Hepatocyte (in vitro differentiated cells): ENCODE measurements around the gene GEN1. TPM values are rescaled to one million over a fixed set of nuclear protein-coding genes. Genes with fewer than 3 reads are reported as not detected.
"Not testable (repeated sequence)": the region's sequence is repeated elsewhere in the genome, so short reads cannot be mapped to it uniquely, and the experiment has no call there.

Experiments used
- DNase-seq: peaks from one replicate; pipeline ENCODE4 v3.0.0-alpha.2; 2016; ENCODE audit warnings: low spot score
- H2AFZ ChIP-seq: fragments of 200-600 bp; sonication (generic); 2 replicates; pipeline ENCODE4 v1.6.0; 2016; ENCODE audit warnings: antibody characterized with exemption, mild to moderate bottlenecking
- H3K27ac ChIP-seq: fragments of 200-600 bp; sonication (generic); 2 replicates; pipeline ENCODE4 v1.5.1; 2016; ENCODE audit warnings: mild to moderate bottlenecking
- H3K27me3 ChIP-seq: fragments of 200-600 bp; sonication (generic); 2 replicates; pipeline ENCODE4 v1.6.1; 2016
- H3K36me3 ChIP-seq: fragments of 200-600 bp; sonication (generic); replicated peaks from 2 replicates; pipeline ENCODE4 v1.5.1; 2016; ENCODE audit warnings: low read depth; ENCODE audit not compliant: insufficient read depth
- H3K4me1 ChIP-seq: fragments of 200-600 bp; sonication (generic); 2 replicates; pipeline ENCODE4 v1.5.1; 2016; ENCODE audit warnings: mild to moderate bottlenecking, moderate library complexity; ENCODE audit not compliant: insufficient read depth
- H3K4me2 ChIP-seq: fragments of 200-600 bp; sonication (generic); 2 replicates; pipeline ENCODE4 v1.6.0; 2016
- H3K4me3 ChIP-seq: fragments of 200-600 bp; sonication (generic); 2 replicates; pipeline ENCODE4 v1.5.1; 2016; ENCODE audit warnings: mild to moderate bottlenecking
- H3K79me2 ChIP-seq: fragments of 200-600 bp; sonication (generic); 2 replicates; pipeline ENCODE4 v1.6.0; 2017; ENCODE audit warnings: mild to moderate bottlenecking
- H3K9me2 ChIP-seq: fragments of 200-600 bp; sonication (generic); replicated peaks from 2 replicates; pipeline ENCODE4 v1.6.0; 2017; ENCODE audit warnings: mild to moderate bottlenecking; ENCODE audit not compliant: insufficient read depth
- H3K9me3 ChIP-seq: fragments of 200-600 bp; sonication (generic); 2 replicates; pipeline ENCODE4 v1.5.1; 2016; ENCODE audit warnings: low read depth, mild to moderate bottlenecking
- H4K20me1 ChIP-seq: fragments of 200-600 bp; sonication (generic); 2 replicates; pipeline ENCODE4 v1.6.0; 2016; ENCODE audit warnings: mild to moderate bottlenecking; ENCODE audit not compliant: insufficient read depth, poor library complexity, severe bottlenecking
- EZH2 ChIP-seq: fragments of 200-600 bp; sonication (generic); IDR thresholded peaks from 2 replicates; pipeline ENCODE4 v1.6.1; 2016; ENCODE audit warnings: antibody characterized with exemption, mild to moderate bottlenecking, borderline replicate concordance
- EZH2phosphoT487 ChIP-seq: fragments of 200-600 bp; sonication (generic); IDR thresholded peaks from one replicate; pipeline ENCODE4 v1.6.1; 2018; ENCODE audit warnings: antibody characterized with exemption, mild to moderate bottlenecking, low read depth, moderate library complexity; ENCODE audit not compliant: unreplicated experiment, severe bottlenecking
- WGBS: methylation state at CpG from one replicate; pipeline ENCODE4 v1.1.6; 2016; ENCODE audit warnings: low lambda C conversion rate; ENCODE audit errors: missing lambda C conversion rate; 5-methylcytosine and 5-hydroxymethylcytosine counted together
- polyA plus RNA-seq: library from polyadenylated mRNA; unstranded; fragments of >200 nt; fragmentation: Nextera tagmentation; extraction: Ambion mirVana; gene quantifications from 2 replicates; pipeline ENCODE4 v1.2.1, GENCODE V29; 2016
- total RNA-seq: library from RNA; depleted of rRNA; stranded (reverse); fragments of >200 nt; gene quantifications from 2 replicates; pipeline ENCODE4 v1.2.3, GENCODE V29; 2014
- TF ChIP-seq, protein P1 (sequence below): fragments of 200-600 bp; sonication (generic); IDR thresholded peaks from 2 replicates; pipeline ENCODE4 v1.5.1; 2016; ENCODE audit warnings: antibody characterized with exemption, mild to moderate bottlenecking; ENCODE audit not compliant: poor library complexity

GEN1 gene
- total and polyA plus RNA-seq, 2 experiments from 2014 or later, result 3.2 to 15.7 TPM

DNA sequence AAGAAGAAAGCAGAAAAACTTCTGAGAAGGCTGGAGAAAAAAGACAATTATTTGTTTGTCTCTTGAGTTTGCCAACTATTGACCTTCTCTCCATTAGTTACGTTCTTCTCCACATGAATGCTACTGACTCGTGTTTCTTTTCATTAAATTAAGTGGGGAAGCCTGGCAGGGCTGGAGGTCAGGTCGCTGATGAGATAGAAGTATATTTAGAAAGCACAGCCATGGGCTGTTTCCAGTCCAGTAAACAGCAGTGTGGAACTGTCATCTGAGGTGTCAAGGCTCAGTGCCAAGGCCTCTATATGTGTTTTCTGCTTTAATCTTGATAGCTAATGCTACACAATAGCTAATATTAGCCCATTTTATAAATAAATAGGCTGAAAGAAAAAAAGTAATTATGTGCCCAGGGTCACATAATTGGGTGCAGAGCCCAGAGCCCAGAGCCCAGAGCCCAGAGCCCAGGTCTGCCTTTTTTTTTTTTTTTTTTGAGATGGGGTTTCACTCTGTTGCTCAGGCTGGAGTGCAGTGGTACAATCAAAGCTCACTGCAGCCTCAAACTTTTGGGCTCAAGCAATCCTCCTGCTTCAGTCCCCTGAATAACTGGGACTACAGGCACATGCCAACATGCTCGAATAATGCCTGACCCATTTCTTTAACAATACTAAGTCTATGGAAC lies 68.6 kb downstream of the GEN1 start:
- H3K79me2 ChIP-seq, result no peaks in the 10 kb centered on the region
- TF ChIP-seq EZH2 (no peak), EZH2phosphoT487 (no peak)
- TF ChIP-seq, protein P1, sequence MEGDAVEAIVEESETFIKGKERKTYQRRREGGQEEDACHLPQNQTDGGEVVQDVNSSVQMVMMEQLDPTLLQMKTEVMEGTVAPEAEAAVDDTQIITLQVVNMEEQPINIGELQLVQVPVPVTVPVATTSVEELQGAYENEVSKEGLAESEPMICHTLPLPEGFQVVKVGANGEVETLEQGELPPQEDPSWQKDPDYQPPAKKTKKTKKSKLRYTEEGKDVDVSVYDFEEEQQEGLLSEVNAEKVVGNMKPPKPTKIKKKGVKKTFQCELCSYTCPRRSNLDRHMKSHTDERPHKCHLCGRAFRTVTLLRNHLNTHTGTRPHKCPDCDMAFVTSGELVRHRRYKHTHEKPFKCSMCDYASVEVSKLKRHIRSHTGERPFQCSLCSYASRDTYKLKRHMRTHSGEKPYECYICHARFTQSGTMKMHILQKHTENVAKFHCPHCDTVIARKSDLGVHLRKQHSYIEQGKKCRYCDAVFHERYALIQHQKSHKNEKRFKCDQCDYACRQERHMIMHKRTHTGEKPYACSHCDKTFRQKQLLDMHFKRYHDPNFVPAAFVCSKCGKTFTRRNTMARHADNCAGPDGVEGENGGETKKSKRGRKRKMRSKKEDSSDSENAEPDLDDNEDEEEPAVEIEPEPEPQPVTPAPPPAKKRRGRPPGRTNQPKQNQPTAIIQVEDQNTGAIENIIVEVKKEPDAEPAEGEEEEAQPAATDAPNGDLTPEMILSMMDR, result no peak
- DNase-seq, result no peak
- no peaks in the 10 kb centered on the region for H3K9me2 ChIP-seq
- no peaks in the 10 kb centered on the region for H4K20me1 ChIP-seq
- H3K36me3 ChIP-seq, result no peaks in the 10 kb centered on the region
- no peak overlapping the region for H3K27ac ChIP-seq
- H3K4me3 ChIP-seq, result no peak overlapping the region
- no peaks in the 10 kb centered on the region for H3K4me1 ChIP-seq
- H3K9me3 ChIP-seq, result no peaks in the 10 kb centered on the region
- H2AFZ ChIP-seq, result no peak overlapping the region
- H3K27me3 ChIP-seq, result no peaks in the 10 kb centered on the region
- no peak overlapping the region for H3K4me2 ChIP-seq
- WGBS, result 70% methylated on average over 4 of the region's 4 CpGs

DNA sequence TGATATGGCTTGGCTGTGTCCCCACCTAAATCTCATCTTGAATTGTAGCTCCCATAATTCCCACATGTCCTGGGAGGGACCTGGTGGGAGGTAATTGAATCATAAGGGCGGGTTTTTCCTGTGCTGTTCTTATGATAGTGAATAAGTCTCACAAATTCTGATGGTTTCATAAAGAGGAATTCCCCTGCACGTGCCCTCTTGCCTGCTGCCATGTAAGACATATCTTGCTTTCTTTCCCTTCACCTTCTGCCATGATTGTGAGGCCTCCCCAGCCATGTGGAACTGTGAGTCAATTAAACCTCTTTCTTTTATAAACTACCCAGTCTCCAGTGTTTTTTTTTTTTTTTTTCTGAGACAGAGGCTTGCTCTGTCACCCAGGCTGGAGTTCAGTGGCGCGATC lies 69.7 kb downstream of the GEN1 start:
- not testable (repeated sequence) for H3K9me3 ChIP-seq, H3K9me2 ChIP-seq, H2AFZ ChIP-seq, H3K27ac ChIP-seq, H3K27me3 ChIP-seq, H4K20me1 ChIP-seq, H3K4me3 ChIP-seq, H3K36me3 ChIP-seq, DNase-seq, H3K4me1 ChIP-seq, H3K4me2 ChIP-seq, H3K79me2 ChIP-seq
- 72% methylated on average over 4 of the region's 4 CpGs for WGBS

- Histone ChIP-seq H3K9me2 (no peaks in the 10 kb centered on the region), H3K9me3 (no peaks in the 10 kb centered on the region), H3K4me1 (peaks cover 3% of the 10 kb centered on the region), H3K79me2 (no peaks in the 10 kb centered on the region), H3K4me2 (peak overlapping the region; percentile 7), H2AFZ (no peak overlapping the region), H3K36me3 (no peaks in the 10 kb centered on the region), H3K27me3 (peaks cover 7% of the 10 kb centered on the region), H3K27ac (no peak overlapping the region), H3K4me3 (no peak overlapping the region), H4K20me1 (no peaks in the 10 kb centered on the region)
- TF ChIP-seq, protein P1, result no peak
- TF ChIP-seq EZH2 (no peak), EZH2phosphoT487 (no peak)
- DNase-seq, result no peak
- 47% methylated on average over 5 of the region's 5 CpGs for WGBS
Observed at GRCh38 chr2:17827316-17827715, 73.4 kb downstream of the GEN1 start.

GRCh38 chr2:17827785-17828184 lies 73.8 kb downstream of the GEN1 start:
- H3K4me1 ChIP-seq, result peaks cover 3% of the 10 kb centered on the region
- no peaks in the 10 kb centered on the region for H3K9me3 ChIP-seq
- TF ChIP-seq EZH2phosphoT487, result no peak
- TF ChIP-seq, protein P1, result no peak
- TF ChIP-seq EZH2, result no peak
- H3K4me2 ChIP-seq, result peak overlapping the region; percentile 7
- DNase-seq, result no peak
- no peaks in the 10 kb centered on the region for H3K36me3 ChIP-seq
- no peaks in the 10 kb centered on the region for H3K9me2 ChIP-seq
- no peak overlapping the region for H3K4me3 ChIP-seq
- H2AFZ ChIP-seq, result no peak overlapping the region
- H3K79me2 ChIP-seq, result no peaks in the 10 kb centered on the region
- H4K20me1 ChIP-seq, result no peaks in the 10 kb centered on the region
- H3K27me3 ChIP-seq, result peaks cover 7% of the 10 kb centered on the region
- WGBS, result 84% methylated on average over 2 of the region's 2 CpGs
- H3K27ac ChIP-seq, result no peak overlapping the region
